HCEC 1CT (cell line): ENCODE results near the gene ATRX.
"Not testable (repeated sequence)": the region's sequence is repeated elsewhere in the genome, so short reads cannot be mapped to it uniquely, and the experiment has no call there.

Source experiments
- DNase-seq: peaks from one replicate; pipeline ENCODE4 v3.0.0-alpha.2; 2017

Gene ATRX

GRCh38 chrX:77785486-77786364 is at the start of gene ATRX:
ATRX (minus strand) TSS chrX:77786216; CDS start chrX:77786001, 215 bp downstream.
- DNase-seq, result peak; percentile 78

- DNase-seq, result not testable (repeated sequence)
These were observed 45.5 kb upstream of the ATRX start for GRCh38 chrX:77831544-77831943.

- DNase-seq, result not testable (repeated sequence)
These were observed 36.0 kb upstream of the ATRX start for GRCh38 chrX:77821989-77822388.

- DNase-seq, result no peak
These were observed 34.2 kb upstream of the ATRX start for GRCh38 chrX:77820091-77820727.

GRCh38 chrX:77814210-77814609 is 28.2 kb upstream of the ATRX start:
- DNase-seq, result no peak

- no peak for DNase-seq
These were observed 16.2 kb upstream of the ATRX start for GRCh38 chrX:77802201-77802600.

GRCh38 chrX:77795124-77795523 is 9.1 kb upstream of the ATRX start:
- no peak for DNase-seq

GRCh38 chrX:77793946-77794345 is 7.9 kb upstream of the ATRX start:
- no peak for DNase-seq

- no peak for DNase-seq
These were observed 2.0 kb upstream of the ATRX start for GRCh38 chrX:77788050-77788449.

GRCh38 chrX:77786365-77786680 is 307 bp upstream of the ATRX start:
- no peak for DNase-seq

- DNase-seq, result no peak
These were observed 6.3 kb downstream of the ATRX start for GRCh38 chrX:77779695-77780094.

- no peak for DNase-seq
These were observed 9.4 kb downstream of the ATRX start for GRCh38 chrX:77776659-77777058.

- DNase-seq, result no peak
These were observed 14.4 kb downstream of the ATRX start for GRCh38 chrX:77771601-77772000.

GRCh38 chrX:77768787-77769186 is 17.2 kb downstream of the ATRX start:
- DNase-seq, result no peak

GRCh38 chrX:77766212-77766611 is 19.8 kb downstream of the ATRX start:
- DNase-seq, result not testable (repeated sequence)

- DNase-seq, result no peak
These were observed 30.5 kb downstream of the ATRX start for GRCh38 chrX:77755561-77755960.

GRCh38 chrX:77753942-77754341 is 32.1 kb downstream of the ATRX start:
- not testable (repeated sequence) for DNase-seq

GRCh38 chrX:77749695-77750094 is 36.3 kb downstream of the ATRX start:
- DNase-seq, result peak; percentile 64

GRCh38 chrX:77743720-77744119 is 42.3 kb downstream of the ATRX start:
- no peak for DNase-seq

- DNase-seq, result no peak
These were observed 43.1 kb downstream of the ATRX start for GRCh38 chrX:77742788-77743476.

GRCh38 chrX:77740376-77740905 is 45.6 kb downstream of the ATRX start:
- no peak for DNase-seq

GRCh38 chrX:77733342-77733741 is 52.7 kb downstream of the ATRX start:
- DNase-seq, result no peak

- DNase-seq, result no peak
These were observed 54.1 kb downstream of the ATRX start for GRCh38 chrX:77731821-77732419.
